HG02973 (cell line): ENCODE results near the gene SNUPN.
"Not testable (repeated sequence)": the region's sequence is repeated elsewhere in the genome, so short reads cannot be mapped to it uniquely, and the experiment has no call there.

Experiments used
- ATAC-seq: cut with Tn5 transposase; IDR thresholded peaks from one replicate; pipeline ENCODE4 v1.9.1; 2021; ENCODE audit warnings: moderate library complexity; ENCODE audit not compliant: unreplicated experiment

SNUPN gene

GRCh38 chr15:75637245-75638009 is 11.9 kb upstream of the SNUPN start:
- no peak for ATAC-seq

- ATAC-seq: no peak
Measured at GRCh38 chr15:75636026-75636425, 10.5 kb upstream of the SNUPN start.

GRCh38 chr15:75633922-75634321 is 8.4 kb upstream of the SNUPN start:
- ATAC-seq: not testable (repeated sequence)

GRCh38 chr15:75631935-75632334 is 6.4 kb upstream of the SNUPN start:
- no peak for ATAC-seq

GRCh38 chr15:75622505-75622904 is 3.0 kb downstream of the SNUPN start:
- ATAC-seq: no peak

GRCh38 chr15:75620841-75621391 is 4.6 kb downstream of the SNUPN start:
- no peak for ATAC-seq

- no peak for ATAC-seq
Measured at GRCh38 chr15:75620058-75620820, 5.3 kb downstream of the SNUPN start.

GRCh38 chr15:75616766-75617165 is 8.8 kb downstream of the SNUPN start:
- ATAC-seq: no peak

- ATAC-seq: no peak
Measured at GRCh38 chr15:75606711-75607699, 18.5 kb downstream of the SNUPN start.

GRCh38 chr15:75606026-75606425 is 19.5 kb downstream of the SNUPN start:
- no peak for ATAC-seq

- no peak for ATAC-seq
Measured at GRCh38 chr15:75599401-75599800, 26.1 kb downstream of the SNUPN start.

- ATAC-seq: no peak
Measured at GRCh38 chr15:75598361-75598760, 27.2 kb downstream of the SNUPN start.

GRCh38 chr15:75597667-75598341 is 27.7 kb downstream of the SNUPN start:
- ATAC-seq: no peak

- no peak for ATAC-seq
Measured at GRCh38 chr15:75596703-75597345, 28.7 kb downstream of the SNUPN start.

GRCh38 chr15:75594276-75594675 is 31.2 kb downstream of the SNUPN start:
- ATAC-seq: no peak

- no peak for ATAC-seq
Measured at GRCh38 chr15:75591655-75592364, 33.7 kb downstream of the SNUPN start.

GRCh38 chr15:75590239-75590638 is 35.3 kb downstream of the SNUPN start:
- ATAC-seq: no peak

- ATAC-seq: no peak
Measured at GRCh38 chr15:75589071-75589470, 36.5 kb downstream of the SNUPN start.

- not testable (repeated sequence) for ATAC-seq
Measured at GRCh38 chr15:75586422-75586821, 39.1 kb downstream of the SNUPN start.
